IPS-NIHi7 (cell line): ENCODE data around the gene JAG2.

Source experiments
- DNase-seq: peaks from one replicate; pipeline ENCODE4 v3.0.0; 2012; ENCODE audit warnings: mixed read lengths; ENCODE audit errors: extremely low spot score

The JAG2 gene

DNA sequence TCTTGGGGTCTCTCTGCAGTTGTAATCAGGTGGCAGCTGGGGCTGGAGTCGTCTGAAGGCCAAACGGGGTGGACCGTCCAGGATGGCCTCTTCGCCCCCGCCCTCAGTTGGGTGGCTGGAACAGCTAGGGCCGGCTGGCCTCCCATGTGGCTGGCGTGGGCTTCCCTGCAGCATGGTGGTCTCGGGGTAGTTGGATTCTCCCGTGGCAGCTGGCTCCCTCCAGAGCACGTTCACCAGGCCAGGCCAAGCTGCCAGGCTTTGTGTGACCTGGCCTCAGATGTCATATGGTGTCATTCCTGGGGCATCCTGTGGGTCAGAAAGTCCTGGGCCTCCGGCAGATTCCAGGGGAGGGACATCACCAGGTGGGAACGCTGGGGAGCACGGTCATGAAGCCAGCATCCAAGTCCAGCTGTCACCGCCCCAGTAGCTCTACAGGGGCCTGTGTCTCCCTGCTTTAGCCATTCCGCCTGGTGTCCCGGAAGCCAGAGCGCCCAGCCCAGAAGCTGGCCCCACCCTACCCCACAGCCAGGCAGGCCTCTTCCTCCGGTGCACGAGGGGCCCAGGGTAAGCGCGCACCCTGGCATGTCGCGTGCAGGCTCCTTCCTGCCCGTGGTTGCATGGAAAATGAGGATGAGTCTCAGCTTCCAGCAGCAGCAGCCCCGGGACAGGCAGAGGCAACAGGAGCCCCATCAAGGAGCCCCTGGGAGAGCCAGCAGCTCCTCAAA, 13.9 kb upstream of the JAG2 start:
- DNase-seq, result no peak

DNA sequence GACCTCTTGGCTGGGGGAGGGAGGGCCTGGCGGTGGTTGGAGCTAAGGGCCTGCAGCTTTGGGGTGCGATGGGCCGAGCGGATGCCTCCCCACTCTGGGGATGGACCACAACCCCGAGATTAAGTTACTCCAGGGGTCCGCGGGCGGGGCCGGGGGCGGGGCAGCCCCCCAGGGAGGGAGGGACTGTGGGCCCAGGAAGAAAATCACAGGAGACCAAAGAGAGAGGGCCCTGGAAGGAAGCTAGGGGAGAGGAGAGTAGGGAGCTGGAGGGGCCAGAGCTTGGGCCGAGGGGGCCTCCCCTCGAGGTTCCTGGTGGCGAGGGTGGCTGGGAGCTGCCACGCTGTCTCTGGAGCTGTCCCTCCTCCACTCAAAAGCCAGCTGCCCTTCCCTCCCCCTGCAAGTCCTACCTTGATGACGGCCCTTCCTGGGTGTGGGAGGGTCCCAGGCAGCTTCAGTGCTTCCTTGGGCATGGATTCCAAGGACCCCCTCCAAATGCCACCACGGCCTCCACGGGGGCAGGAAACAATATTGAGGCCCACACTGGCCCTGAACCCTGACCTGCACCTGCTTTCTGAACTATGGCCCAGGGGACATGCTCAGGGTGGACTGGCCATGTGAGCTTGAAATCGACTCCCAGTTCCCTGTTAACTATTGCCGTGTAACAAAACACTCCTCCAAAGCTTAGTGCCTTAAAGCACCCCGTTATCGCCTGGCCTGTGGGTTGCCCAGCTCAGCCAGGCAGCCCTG, 13.1 kb upstream of the JAG2 start:
- no peak for DNase-seq

DNA sequence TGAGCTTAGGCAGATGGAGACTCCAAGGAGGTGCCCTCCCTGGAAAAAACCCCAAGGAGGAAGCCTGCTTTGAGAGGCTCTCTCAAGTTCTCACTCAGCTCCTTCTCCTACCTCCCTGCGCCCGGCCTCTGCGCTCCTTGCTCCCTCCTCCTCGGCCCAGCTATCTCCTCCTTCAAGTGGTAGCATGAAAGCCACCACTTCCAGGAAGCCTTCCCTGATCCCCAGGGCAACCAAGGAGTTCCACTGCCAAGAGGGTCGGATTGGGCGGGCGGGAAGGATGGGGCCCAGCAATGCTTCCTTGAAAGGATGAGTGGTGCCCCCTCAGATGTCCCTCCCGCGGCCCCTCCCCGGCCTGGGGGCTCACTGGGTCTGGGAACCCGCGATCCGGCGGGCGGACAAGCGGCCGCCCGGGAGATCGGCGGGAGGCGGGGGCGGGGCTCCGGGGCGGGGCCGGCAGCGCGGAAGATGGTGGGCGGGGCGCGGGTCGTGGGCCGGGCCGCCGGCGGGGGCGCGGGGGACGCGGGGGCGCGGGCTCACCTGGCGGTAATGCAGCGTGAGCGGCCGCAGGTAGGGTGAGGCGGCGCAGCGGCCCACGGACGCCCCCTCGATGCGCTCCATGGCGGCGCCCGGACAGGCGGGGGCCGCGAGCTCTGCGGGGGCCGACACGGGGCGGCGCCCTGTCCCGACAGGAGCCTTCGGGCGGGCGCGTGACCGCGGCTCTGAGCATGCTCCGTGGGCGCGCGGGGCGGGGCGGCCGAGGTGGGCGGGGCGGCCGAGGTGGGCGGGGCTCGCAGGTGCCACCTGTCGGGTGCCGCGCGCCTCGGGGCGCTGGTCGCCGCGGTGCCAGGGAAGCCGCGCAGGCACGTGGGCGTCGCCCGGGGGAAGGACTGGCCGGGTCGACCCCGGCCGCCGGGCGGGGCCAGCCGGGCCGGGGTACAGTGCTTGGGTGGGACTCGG, 12.3 kb upstream of the JAG2 start, which contains the start of gene NUDT14:
Gene NUDT14 (minus strand): TSS at position 721 of the 957 bp plus-strand sequence. CDS start 103 bp downstream, at position 618.
- peak; percentile 95 for DNase-seq

GRCh38 chr14:105179191-105179590, 10.6 kb upstream of the JAG2 start:
- DNase-seq, result no peak

DNA sequence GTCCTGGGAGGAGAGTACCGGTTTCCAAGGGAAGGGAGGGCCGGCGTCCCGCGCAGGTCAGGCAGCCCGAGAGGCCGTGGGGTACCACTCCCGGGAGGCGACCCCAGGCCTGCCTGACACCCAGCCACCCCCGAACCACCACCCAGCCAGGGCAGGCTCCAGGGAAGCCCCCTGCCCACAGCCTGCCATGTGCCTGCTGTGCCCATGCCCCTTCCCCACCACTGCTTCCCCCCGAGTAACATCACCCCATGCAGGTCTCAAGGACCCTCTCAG, 10.2 kb upstream of the JAG2 start:
- DNase-seq, result no peak

- no peak for DNase-seq
Measured at GRCh38 chr14:105178069-105178867, 9.7 kb upstream of the JAG2 start.

GRCh38 chr14:105177082-105177481, 8.5 kb upstream of the JAG2 start:
- DNase-seq, result no peak

DNA sequence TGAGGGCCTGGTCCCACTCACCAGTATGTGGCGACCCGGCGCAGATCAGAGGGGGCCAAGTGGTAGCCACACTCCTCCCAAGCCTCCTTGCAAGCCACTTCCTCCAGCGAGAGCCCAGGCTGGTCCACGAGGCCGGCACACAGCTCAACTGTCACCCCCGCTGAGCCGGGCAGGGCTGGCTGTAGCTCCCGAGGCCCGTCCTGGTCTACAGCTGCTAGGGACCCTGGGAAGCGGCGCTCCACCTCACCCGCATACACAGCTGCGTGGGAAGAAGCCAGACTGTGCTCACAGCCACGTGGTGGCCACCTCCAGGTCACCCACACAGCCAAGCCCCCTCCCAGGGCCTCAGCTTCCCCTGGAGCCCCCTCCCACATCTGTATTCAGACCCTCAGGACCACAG, 7.9 kb upstream of the JAG2 start:
- DNase-seq, result no peak

GRCh38 chr14:105173901-105174894, 5.6 kb upstream of the JAG2 start:
- DNase-seq, result no peak

- no peak for DNase-seq
Measured at GRCh38 chr14:105173145-105173544, 4.6 kb upstream of the JAG2 start.

DNA sequence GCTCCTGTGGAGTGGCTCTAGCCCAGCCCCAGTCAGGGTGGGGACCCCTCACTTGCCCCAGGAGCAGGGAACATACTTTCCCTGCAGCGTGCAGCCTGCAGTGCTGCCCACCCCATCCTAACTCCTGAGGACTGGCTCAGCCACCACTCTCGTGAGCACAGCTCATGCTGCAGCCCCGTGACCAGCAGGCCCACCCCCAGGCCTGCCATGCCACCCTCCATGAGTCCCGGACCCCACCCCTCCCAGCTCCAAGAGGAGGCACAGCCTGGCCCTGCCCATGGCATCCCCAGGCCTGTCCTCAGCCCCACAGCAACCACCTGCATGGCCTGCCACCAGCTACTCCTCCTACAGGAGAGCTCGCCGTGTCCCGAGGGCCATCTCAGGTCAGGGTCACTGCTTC, 3.9 kb upstream of the JAG2 start:
- no peak for DNase-seq

- no peak for DNase-seq
Measured at GRCh38 chr14:105171004-105171673, 2.6 kb upstream of the JAG2 start.

DNA sequence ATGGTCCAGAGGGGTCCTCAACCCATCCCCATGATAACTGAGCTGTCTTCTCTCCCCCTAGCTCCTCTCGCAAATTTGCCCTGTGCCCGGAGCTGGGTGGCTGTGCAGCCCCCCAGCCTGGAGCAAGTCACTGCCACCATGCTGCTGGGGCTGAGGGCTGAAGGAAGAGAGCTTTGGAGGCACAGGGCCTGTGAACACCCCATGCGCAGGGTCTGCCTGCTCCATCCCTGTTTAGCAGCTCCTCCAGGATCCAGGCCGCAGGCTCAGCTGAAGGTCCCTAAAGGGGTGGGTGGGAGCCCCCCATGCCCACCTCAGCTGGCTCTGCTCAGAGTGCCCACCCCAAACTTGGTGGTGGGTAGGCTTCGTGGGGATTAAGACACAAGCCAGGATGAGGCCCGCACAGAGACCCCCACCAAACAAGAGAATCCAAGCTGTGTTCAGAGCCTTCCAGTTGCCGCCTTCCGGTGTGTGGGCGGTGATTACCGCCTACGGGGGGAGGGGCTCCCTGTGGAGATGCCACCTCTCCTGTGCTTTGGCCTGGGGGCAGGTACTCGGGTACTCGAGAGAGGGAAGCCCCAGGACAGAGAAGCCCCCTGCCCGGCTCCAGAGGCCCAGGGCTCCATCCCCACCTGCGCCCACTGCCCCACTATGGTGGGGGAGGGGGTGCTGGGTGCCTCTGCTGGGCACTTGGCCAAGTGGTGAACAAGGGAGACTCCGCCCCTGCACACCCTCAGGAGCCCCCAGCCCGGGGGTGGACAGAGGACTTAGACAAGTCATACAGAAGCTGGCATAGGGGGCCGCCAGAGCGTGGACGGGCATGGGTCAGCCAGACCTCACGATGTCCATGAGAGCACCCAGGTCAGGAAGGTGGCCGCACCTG, 1.4 kb upstream of the JAG2 start:
- DNase-seq, result no peak

GRCh38 chr14:105168979-105169507, 467 bp upstream of the JAG2 start:
- peak; percentile 78 for DNase-seq

GRCh38 chr14:105168093-105168420, 519 bp downstream of the JAG2 start:
- no peak for DNase-seq

DNA sequence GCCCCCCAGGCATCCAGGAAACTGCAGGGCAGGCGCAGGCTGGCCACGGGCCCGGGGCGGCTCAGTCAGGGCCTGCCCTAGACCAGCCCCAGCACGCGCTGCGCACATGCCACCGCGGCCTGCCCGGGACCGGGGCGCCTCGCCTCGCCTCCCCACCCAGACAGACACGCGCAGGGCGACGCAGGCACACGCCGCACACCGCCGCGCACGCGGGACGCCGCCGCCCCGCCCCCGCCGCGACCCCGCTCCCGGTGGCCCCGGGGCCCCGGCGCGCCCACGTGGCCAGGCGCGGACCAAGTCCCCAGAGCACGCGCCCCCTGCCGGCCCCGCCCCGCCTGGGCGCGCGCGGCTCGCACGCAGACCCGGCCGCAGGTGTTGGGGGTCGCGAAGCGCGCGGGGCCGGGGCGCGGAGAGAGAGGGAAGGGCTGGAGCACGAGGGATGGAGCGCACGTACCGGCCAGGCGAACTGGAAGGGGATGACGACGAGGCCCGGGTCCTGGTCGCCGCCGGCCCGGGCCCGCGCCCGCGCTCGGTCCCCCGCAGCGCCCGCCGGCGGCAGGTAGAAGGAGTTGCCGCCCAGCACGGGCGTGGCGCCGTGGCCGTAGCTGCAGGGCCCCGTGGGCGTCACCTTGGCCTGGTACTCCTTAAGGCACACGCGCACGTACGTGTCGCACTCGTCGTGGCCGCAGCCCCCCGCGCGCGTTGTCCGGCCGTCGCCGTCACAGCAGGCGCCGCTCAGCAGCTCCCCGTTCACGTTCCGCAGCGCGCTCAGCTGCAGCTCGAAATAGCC, 1.1 kb downstream of the JAG2 start:
- DNase-seq, result peak; percentile 56

- no peak for DNase-seq
Measured at GRCh38 chr14:105166571-105167302, 1.8 kb downstream of the JAG2 start.
